GM12801 (cell line): Measurements from ENCODE around the gene SCAMP4.

Experiments
- TF ChIP-seq, protein P1 (sequence below): IDR thresholded peaks from one replicate; pipeline ENCODE4 v1.5.1; 2011; ENCODE audit warnings: control low read depth; ENCODE audit not compliant: insufficient read length; ENCODE audit errors: extremely low read depth

SCAMP4 gene

GRCh38 chr19:1911995-1912394 is 6.8 kb downstream of the SCAMP4 start:
- TF ChIP-seq, protein P1, sequence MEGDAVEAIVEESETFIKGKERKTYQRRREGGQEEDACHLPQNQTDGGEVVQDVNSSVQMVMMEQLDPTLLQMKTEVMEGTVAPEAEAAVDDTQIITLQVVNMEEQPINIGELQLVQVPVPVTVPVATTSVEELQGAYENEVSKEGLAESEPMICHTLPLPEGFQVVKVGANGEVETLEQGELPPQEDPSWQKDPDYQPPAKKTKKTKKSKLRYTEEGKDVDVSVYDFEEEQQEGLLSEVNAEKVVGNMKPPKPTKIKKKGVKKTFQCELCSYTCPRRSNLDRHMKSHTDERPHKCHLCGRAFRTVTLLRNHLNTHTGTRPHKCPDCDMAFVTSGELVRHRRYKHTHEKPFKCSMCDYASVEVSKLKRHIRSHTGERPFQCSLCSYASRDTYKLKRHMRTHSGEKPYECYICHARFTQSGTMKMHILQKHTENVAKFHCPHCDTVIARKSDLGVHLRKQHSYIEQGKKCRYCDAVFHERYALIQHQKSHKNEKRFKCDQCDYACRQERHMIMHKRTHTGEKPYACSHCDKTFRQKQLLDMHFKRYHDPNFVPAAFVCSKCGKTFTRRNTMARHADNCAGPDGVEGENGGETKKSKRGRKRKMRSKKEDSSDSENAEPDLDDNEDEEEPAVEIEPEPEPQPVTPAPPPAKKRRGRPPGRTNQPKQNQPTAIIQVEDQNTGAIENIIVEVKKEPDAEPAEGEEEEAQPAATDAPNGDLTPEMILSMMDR, result no peak

DNA sequence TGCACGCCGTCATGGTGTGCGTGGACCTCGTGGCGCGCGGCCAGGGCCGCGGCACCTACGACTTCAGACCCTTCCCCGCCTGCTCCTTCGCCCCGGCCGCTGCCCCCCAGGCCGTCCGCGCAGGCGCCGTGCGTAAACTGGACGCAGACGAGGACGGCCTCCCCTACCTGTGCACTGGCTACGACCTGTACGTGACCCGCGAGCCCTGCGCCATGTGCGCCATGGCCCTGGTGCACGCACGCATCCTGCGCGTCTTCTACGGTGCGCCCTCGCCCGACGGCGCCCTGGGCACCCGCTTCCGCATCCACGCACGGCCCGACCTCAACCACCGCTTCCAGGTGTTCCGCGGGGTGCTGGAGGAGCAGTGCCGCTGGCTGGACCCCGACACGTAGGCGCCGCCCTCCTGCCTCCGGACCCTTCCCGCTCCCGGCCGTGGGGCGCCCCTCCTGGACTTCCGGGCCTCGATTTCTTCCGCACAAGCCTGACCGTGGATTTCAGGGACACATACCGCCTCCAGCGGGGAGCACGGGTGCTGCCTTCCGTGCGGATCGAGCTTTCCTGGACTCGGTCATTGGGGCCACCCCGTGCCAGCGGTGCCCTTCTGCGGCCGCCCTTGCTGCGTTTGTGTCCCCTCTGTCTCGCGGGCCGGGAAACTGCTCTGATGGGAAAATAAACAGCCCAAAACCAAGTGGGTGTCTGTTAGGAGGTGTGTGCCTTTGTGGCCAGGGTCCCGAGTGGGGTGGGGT is 7.7 kb downstream of the SCAMP4 start:
- TF ChIP-seq, protein P1, result no peak

- TF ChIP-seq, protein P1, result no peak
These were observed 8.8 kb downstream of the SCAMP4 start for GRCh38 chr19:1913781-1914577.

- TF ChIP-seq, protein P1, result no peak
These were observed 9.7 kb downstream of the SCAMP4 start for GRCh38 chr19:1914826-1915341.

DNA sequence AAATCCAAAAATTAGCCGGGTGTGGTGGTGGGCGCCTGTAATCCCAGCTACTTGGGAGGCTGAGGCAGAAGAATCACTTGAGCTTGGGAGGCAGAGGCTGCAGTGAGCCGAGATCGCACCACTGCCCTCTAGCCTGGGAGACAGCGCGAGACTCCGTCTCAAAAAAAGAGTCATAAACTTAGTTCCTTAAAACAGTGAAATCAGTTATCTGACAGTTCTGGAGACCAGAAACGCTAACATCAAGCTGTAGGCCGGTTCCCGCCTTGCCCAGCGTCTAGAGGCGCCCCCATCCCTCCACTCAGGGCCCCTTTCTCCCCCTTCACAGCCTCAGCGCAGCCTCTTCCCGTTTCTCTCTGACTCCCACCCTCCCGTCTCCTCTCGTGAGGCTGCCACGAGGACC is 11.9 kb downstream of the SCAMP4 start:
- TF ChIP-seq, protein P1, result no peak

DNA sequence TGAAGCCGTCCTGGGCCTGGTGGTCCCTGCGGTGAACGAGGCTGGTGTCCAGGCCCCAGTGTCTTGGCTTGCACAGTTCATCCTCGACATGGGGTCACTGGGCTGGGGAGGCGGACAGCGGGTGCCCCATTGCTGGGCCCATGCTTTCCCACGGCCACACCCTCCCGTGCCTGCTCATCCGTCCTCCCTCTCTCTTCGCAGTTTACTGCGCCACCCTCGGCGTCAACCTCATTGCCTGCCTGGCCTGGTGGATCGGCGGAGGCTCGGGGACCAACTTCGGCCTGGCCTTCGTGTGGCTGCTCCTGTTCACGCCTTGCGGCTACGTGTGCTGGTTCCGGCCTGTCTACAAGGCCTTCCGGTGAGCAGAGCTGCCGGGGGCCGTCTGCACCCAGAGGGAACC is 12.7 kb downstream of the SCAMP4 start:
- TF ChIP-seq, protein P1, result no peak

GRCh38 chr19:1918975-1919374 is 13.8 kb downstream of the SCAMP4 start:
- TF ChIP-seq, protein P1, result no peak
